ENCODE data around the gene UXT. TPM values are rescaled to one million over a fixed set of nuclear protein-coding genes. Genes with fewer than 3 reads are reported as not detected.

The UXT gene
- polyA plus RNA-seq, 3 donors: 134 to 213 (median 174) TPM

DNA sequence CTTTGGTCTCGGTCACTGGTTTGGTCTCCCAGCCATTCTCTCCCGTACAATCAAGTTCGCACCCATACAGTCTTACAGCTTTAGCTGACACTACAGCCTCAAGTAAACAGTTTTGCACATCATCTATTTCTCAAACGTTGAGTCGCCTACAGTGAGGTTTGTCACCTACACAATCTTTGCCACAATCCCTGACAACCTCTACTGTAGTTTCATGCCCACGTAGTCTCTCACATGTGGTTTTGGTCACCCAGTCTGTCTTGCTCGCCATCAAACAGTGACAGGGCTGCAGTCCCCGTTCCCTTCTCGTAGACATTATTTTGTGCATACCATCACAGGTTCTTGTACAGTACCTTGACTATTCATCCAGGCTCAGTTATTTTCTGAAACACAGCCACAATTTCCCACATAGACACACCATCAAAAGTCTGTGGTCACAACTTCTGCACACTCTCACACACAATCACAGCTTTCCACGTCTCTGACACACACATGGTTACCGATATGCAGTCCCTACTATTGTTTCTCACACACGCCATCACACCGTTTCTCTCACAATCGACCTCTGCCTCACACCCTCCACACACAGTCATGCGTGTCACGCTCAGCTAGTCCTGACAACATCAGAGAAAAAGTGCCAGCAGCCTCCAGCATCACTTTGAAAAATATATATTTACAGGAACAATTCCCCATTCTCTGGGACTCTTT, 24.0 kb downstream of the UXT start:
- H2AFZ ChIP-seq (ENCODE audit: insufficient read depth, low read depth, low read length, poor library complexity, severe bottlenecking): no peak overlapping the region
- no peaks in the 10 kb centered on the region for H3K9me3 ChIP-seq (replicated peaks in 1 of 2; ENCODE audit: control insufficient read depth in 1 of 2, insufficient read depth in 1 of 2, low read length in 2 of 2)
- no peaks in the 10 kb centered on the region for H3K27me3 ChIP-seq (ENCODE audit: control insufficient read depth in 2 of 2, insufficient read depth in 2 of 2, low read length in 2 of 2)
- H3K4me1 ChIP-seq (ENCODE audit: control insufficient read depth in 1 of 2, insufficient read depth in 2 of 2, low read length in 2 of 2): peaks cover 79 to 81% of the 10 kb centered on the region in 2 donors
- H3K9ac ChIP-seq (ENCODE audit: insufficient read depth, low read length, poor library complexity, severe bottlenecking): peak overlapping the region; percentile 19
- Mint-ChIP-seq H3K27me3 (ENCODE audit: low read depth in 3 of 3) (peaks cover 0 to 3% (median 2%) of the 10 kb centered on the region in 3 donors), H3K9me3 (peaks cover 3 to 19% (median 7%) of the 10 kb centered on the region in 7 donors), H3K27ac (no peak overlapping the region), H3K4me3 (no peak overlapping the region), H3K36me3 (peaks cover 18 to 19% of the 10 kb centered on the region in 2 donors), H3K4me1 (peaks cover 38% of the 10 kb centered on the region)
- H3K79me2 ChIP-seq (ENCODE audit: insufficient read depth, low read length): peaks cover 18% of the 10 kb centered on the region
- peak overlapping the region; percentile 91 to 96 for H3K27ac ChIP-seq (ENCODE audit: low read depth in 1 of 2, low read length in 2 of 2)
- 100% methylated on average over 1 of the region's 16 CpGs for WGBS (ENCODE audit: insufficient coverage)
- H3K4me2 ChIP-seq (replicated peaks; ENCODE audit: extremely low read depth, low read length, poor library complexity, severe bottlenecking): peak overlapping the region; percentile 9
- peak in 1 of 3 donors; percentile 30 for DNase-seq
- H4K20me1 ChIP-seq (ENCODE audit: insufficient read depth, low read length): no peaks in the 10 kb centered on the region
- no peak overlapping the region for H3K4me3 ChIP-seq (replicated peaks in 1 of 3; ENCODE audit: low read depth in 2 of 3, low read length in 3 of 3)
- intact Hi-C loops (cut with micrococcal nuclease): loop anchor here (5.0 kb wide), 3 partner anchors 53 to 73 kb away; partner anchors contain the start of genes ARAF (in 1 of the 2) and TIMP1 (in 1 of the 2)
- TF ChIP-seq, protein P1, sequence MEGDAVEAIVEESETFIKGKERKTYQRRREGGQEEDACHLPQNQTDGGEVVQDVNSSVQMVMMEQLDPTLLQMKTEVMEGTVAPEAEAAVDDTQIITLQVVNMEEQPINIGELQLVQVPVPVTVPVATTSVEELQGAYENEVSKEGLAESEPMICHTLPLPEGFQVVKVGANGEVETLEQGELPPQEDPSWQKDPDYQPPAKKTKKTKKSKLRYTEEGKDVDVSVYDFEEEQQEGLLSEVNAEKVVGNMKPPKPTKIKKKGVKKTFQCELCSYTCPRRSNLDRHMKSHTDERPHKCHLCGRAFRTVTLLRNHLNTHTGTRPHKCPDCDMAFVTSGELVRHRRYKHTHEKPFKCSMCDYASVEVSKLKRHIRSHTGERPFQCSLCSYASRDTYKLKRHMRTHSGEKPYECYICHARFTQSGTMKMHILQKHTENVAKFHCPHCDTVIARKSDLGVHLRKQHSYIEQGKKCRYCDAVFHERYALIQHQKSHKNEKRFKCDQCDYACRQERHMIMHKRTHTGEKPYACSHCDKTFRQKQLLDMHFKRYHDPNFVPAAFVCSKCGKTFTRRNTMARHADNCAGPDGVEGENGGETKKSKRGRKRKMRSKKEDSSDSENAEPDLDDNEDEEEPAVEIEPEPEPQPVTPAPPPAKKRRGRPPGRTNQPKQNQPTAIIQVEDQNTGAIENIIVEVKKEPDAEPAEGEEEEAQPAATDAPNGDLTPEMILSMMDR (IDR thresholded peaks at IDR 0.05): no peak
- H3K36me3 ChIP-seq (replicated peaks in 1 of 2; ENCODE audit: control insufficient read depth in 1 of 2, insufficient read depth in 2 of 2, low read length in 2 of 2): peaks cover 14 to 18% of the 10 kb centered on the region in 2 donors

DNA sequence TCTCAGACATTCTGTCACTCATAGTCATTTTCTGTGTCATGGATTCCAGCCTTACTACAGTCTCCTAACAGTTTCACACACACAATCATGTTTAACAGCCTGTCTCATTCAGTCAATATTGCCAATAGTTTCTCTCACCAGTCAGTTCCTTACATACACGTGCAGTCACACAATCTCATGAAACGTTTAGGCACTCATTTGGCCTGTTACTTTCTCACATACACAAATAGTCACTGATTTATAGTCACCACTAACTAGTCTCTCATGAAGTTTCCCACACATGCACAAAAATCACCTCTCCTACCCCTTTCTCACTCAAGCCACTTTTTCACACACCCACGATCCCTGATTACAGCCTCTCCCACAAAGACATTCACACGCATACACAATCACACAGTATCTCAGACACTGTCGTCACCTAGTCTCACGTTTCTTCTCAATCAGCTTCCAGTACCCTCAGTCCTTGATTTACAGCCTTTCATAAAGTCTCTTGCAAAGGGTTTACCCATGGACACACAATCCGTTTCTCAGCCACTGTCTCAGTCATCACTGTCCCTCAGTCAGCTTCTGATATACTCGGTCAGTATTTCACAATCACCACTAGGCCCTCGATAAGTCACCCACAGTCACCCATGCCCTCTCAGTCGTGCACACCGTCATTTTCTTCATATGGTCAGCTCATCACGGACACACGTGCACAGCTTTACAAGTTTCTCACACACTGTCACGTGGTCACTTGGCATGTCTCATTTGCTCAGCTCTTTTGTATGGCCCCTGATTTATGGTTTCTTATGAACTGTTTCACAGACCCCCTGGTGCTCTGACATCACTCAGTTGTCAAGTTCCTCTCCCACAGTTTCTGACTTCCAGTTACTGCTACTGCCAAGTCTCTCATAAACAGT, 25.0 kb downstream of the UXT start:
- Histone ChIP-seq H2AFZ (ENCODE audit: insufficient read depth, low read depth, low read length, poor library complexity, severe bottlenecking) (no peak overlapping the region), H3K27me3 (ENCODE audit: control insufficient read depth in 2 of 2, insufficient read depth in 2 of 2, low read length in 2 of 2) (no peaks in the 10 kb centered on the region), H3K27ac (ENCODE audit: low read depth in 1 of 2, low read length in 2 of 2) (peak overlapping the region; percentile 91 to 96), H3K4me1 (ENCODE audit: control insufficient read depth in 1 of 2, insufficient read depth in 2 of 2, low read length in 2 of 2) (peaks cover 81 to 83% of the 10 kb centered on the region in 2 donors), H3K4me2 (replicated peaks; ENCODE audit: extremely low read depth, low read length, poor library complexity, severe bottlenecking) (peak overlapping the region; percentile 31), H3K4me3 (replicated peaks in 1 of 3; ENCODE audit: low read depth in 2 of 3, low read length in 3 of 3) (peak overlapping the region in 2 of 3 experiments; percentile 30 to 41), H3K9ac (ENCODE audit: insufficient read depth, low read length, poor library complexity, severe bottlenecking) (peak overlapping the region; percentile 74), H3K79me2 (ENCODE audit: insufficient read depth, low read length) (peaks cover 22% of the 10 kb centered on the region), H3K36me3 (replicated peaks in 1 of 2; ENCODE audit: control insufficient read depth in 1 of 2, insufficient read depth in 2 of 2, low read length in 2 of 2) (peaks cover 4 to 7% of the 10 kb centered on the region in 2 donors), H4K20me1 (ENCODE audit: insufficient read depth, low read length) (no peaks in the 10 kb centered on the region), H3K9me3 (replicated peaks in 1 of 2; ENCODE audit: control insufficient read depth in 1 of 2, insufficient read depth in 1 of 2, low read length in 2 of 2) (no peaks in the 10 kb centered on the region)
- intact Hi-C loops (cut with micrococcal nuclease): loop anchor here (5.0 kb wide), 2 partner anchors 52 to 57 kb away; partner anchors contain the start of gene TIMP1 (in 1 of the 2)
- Mint-ChIP-seq H3K27me3 (ENCODE audit: low read depth in 3 of 3) (peaks cover 0 to 3% (median 2%) of the 10 kb centered on the region in 3 donors), H3K9me3 (peaks cover 0 to 8% (median 2%) of the 10 kb centered on the region in 7 donors), H3K36me3 (peaks cover 8 to 11% of the 10 kb centered on the region in 2 donors), H3K4me1 (peaks cover 42% of the 10 kb centered on the region), H3K4me3 (no peak overlapping the region), H3K27ac (no peak overlapping the region)
- DNase-seq: peak; percentile 85 to 97 (median 88)
- TF ChIP-seq, protein P1 (IDR thresholded peaks at IDR 0.05): no peak
- 48% methylated on average over 10 of the region's 14 CpGs for WGBS (ENCODE audit: insufficient coverage)

Data from CD14-positive monocyte (primary cell).